GM23338 (cell line): Measurements from ENCODE around the gene SHC4. TPM values are rescaled to one million over a fixed set of nuclear protein-coding genes. Genes with fewer than 3 reads are reported as not detected.
"Not testable (repeated sequence)": the region's sequence is repeated elsewhere in the genome, so short reads cannot be mapped to it uniquely, and the experiment has no call there.

Source experiments
- ATAC-seq: fragments of 200-7000 bp; cut with Tn5 transposase; 3 replicates; pipeline ENCODE4 v1.9.1; 2020
- DNase-seq: peaks from one replicate; pipeline ENCODE4 v3.0.0-alpha.2; 2015; ENCODE audit warnings: low spot score
- H2AFZ ChIP-seq: fragments of 200-600 bp; sonication (generic); 2 replicates; pipeline ENCODE4 v1.8.0; 2016; ENCODE audit warnings: antibody characterized with exemption, mild to moderate bottlenecking, moderate library complexity
- H3F3A ChIP-seq: fragments of 200-600 bp; sonication (generic); replicated peaks from 2 replicates; pipeline ENCODE4 v1.8.0; 2017; ENCODE audit warnings: antibody characterized with exemption, mixed run types, low read depth
- H3K27ac ChIP-seq: fragments of 200-600 bp; sonication (generic); 2 replicates; pipeline ENCODE4 v1.6.1; 2016; ENCODE audit warnings: low read depth
- H3K27me3 ChIP-seq: fragments of 200-600 bp; sonication (generic); 2 replicates; pipeline ENCODE4 v1.8.0; 2016; ENCODE audit warnings: mild to moderate bottlenecking, mixed run types, moderate library complexity; ENCODE audit not compliant: insufficient read depth
- H3K36me3 ChIP-seq: fragments of 200-600 bp; sonication (generic); 2 replicates; pipeline ENCODE4 v1.8.0; 2016; ENCODE audit warnings: mild to moderate bottlenecking; ENCODE audit not compliant: insufficient read depth
- H3K4me1 ChIP-seq: fragments of 200-600 bp; sonication (generic); 2 replicates; pipeline ENCODE4 v1.8.0; 2016; ENCODE audit warnings: mild to moderate bottlenecking, moderate library complexity; ENCODE audit not compliant: insufficient read depth
- H3K4me2 ChIP-seq: fragments of 200-600 bp; sonication (generic); 2 replicates; pipeline ENCODE4 v1.7.1; 2017; ENCODE audit warnings: mixed run types
- H3K4me3 ChIP-seq: fragments of 200-600 bp; sonication (generic); 2 replicates; pipeline ENCODE4 v1.6.1; 2016; ENCODE audit warnings: mixed run types
- H3K79me2 ChIP-seq: fragments of 200-600 bp; sonication (generic); replicated peaks from 2 replicates; pipeline ENCODE4 v1.8.0; 2017; ENCODE audit warnings: mild to moderate bottlenecking; ENCODE audit not compliant: insufficient read depth
- H3K9me2 ChIP-seq: fragments of 200-600 bp; sonication (generic); 2 replicates; pipeline ENCODE4 v1.8.0; 2017; ENCODE audit not compliant: insufficient read depth
- H4K20me1 ChIP-seq: fragments of 200-600 bp; sonication (generic); replicated peaks from 2 replicates; pipeline ENCODE4 v1.8.0; 2017; ENCODE audit warnings: mild to moderate bottlenecking; ENCODE audit not compliant: insufficient read depth
- H3K27ac Mint-ChIP-seq: 2 replicates; pipeline ENCODE4 v1.8.0; 2020; ENCODE audit warnings: inconsistent platforms, mild to moderate bottlenecking, moderate library complexity, mixed read lengths
- H3K27me3 Mint-ChIP-seq: 3 replicates; pipeline ENCODE4 v1.8.0; 2022; ENCODE audit warnings: low read depth, mild to moderate bottlenecking, moderate library complexity, mixed read lengths, inconsistent platforms; ENCODE audit not compliant: insufficient read depth, poor library complexity
- H3K36me3 Mint-ChIP-seq: 3 replicates; pipeline ENCODE4 v1.8.0; 2021; ENCODE audit warnings: low read depth, mild to moderate bottlenecking, inconsistent platforms, moderate library complexity, mixed read lengths
- H3K4me1 Mint-ChIP-seq: 3 replicates; pipeline ENCODE4 v1.8.0; 2020; ENCODE audit warnings: mild to moderate bottlenecking, inconsistent platforms, mixed read lengths
- H3K4me3 Mint-ChIP-seq: 3 replicates; pipeline ENCODE4 v1.8.0; 2021; ENCODE audit warnings: moderate library complexity, mild to moderate bottlenecking, inconsistent platforms, mixed read lengths
- H3K9me3 Mint-ChIP-seq: 3 replicates; pipeline ENCODE4 v1.8.0; 2020; ENCODE audit warnings: moderate library complexity, mild to moderate bottlenecking, inconsistent platforms, mixed read lengths
- CTCF ChIP-seq, 2 experiments: fragments of 200-600 bp in 1 of 2; sonication (generic) in 1 of 2; conservative IDR thresholded peaks; 2 replicates each; pipeline versions ENCODE4 v1.5.1 to v1.6.1; 2016 to 2017; ENCODE audit warnings: antibody characterized with exemption in 2 of 2, low read depth in 2 of 2, mild to moderate bottlenecking in 2 of 2, moderate library complexity in 1 of 2
- ETS1 ChIP-seq: IDR thresholded peaks from 2 replicates; pipeline ENCODE4 v1.6.1; 2016; ENCODE audit warnings: antibody characterized with exemption
- EZH2 ChIP-seq: fragments of 200-600 bp; sonication (generic); IDR thresholded peaks from one replicate; pipeline ENCODE4 v1.8.0; 2017; ENCODE audit warnings: antibody characterized with exemption, mild to moderate bottlenecking, low read depth; ENCODE audit not compliant: unreplicated experiment
- JUNB ChIP-seq: IDR thresholded peaks from one replicate; pipeline ENCODE4 v1.6.1; 2016; ENCODE audit warnings: antibody characterized with exemption; ENCODE audit not compliant: unreplicated experiment
- REST ChIP-seq: IDR thresholded peaks from one replicate; pipeline ENCODE4 v1.6.1; 2018; ENCODE audit warnings: antibody characterized with exemption; ENCODE audit not compliant: unreplicated experiment
- STAT1 ChIP-seq: IDR thresholded peaks from one replicate; pipeline ENCODE4 v1.6.1; 2016; ENCODE audit warnings: antibody characterized with exemption; ENCODE audit not compliant: unreplicated experiment
- ZNF114 ChIP-seq: fragments of 250-450 bp; sonication (Bioruptor Pico); IDR thresholded peaks from 2 replicates; pipeline ENCODE4 v1.5.0; 2020; ENCODE audit warnings: mild to moderate bottlenecking, moderate library complexity
- ZNF331 ChIP-seq: fragments of 250-450 bp; sonication (Bioruptor Pico); IDR thresholded peaks from 2 replicates; pipeline ENCODE4 v1.5.0; 2020; ENCODE audit warnings: low read depth, mild to moderate bottlenecking, moderate library complexity
- polyA plus RNA-seq: library from polyadenylated mRNA; unstranded; fragments of >200 nt; fragmentation: Nextera tagmentation; extraction: Ambion mirVana; gene quantifications from 2 replicates; pipeline ENCODE4 v1.2.1, GENCODE V29; 2016
- total RNA-seq: library from RNA; depleted of rRNA; stranded (reverse); fragments of >200 nt; shearing (Covaris generic); gene quantifications from 2 replicates; pipeline ENCODE4 v1.2.3, GENCODE V29; 2014

SHC4 gene
- total and polyA plus RNA-seq, 2 experiments from 2014 or later = 0.21 to 0.32 TPM

- Histone ChIP-seq H3K36me3 (no peaks in the 10 kb centered on the region), H3K27me3 (0 out of 2 replicates have a peak, but pooled peaks cover 6% of the 10 kb centered on the region), H2AFZ (no peak overlapping the region), H3K27ac (no peak overlapping the region), H3K4me3 (no peak overlapping the region), H3K4me1 (peaks cover 13% of the 10 kb centered on the region), H3K79me2 (no peaks in the 10 kb centered on the region), H3K4me2 (no peak overlapping the region), H4K20me1 (no peaks in the 10 kb centered on the region), H3F3A (peaks cover 9% of the 10 kb centered on the region; the same call in 1 of the 2 replicates), H3K9me2 (no peaks in the 10 kb centered on the region; the same call in 1 of the 2 replicates)
- no peaks in the 10 kb centered on the region for H3K9me3 Mint-ChIP-seq
- peaks cover 10% of the 10 kb centered on the region for H3K27me3 Mint-ChIP-seq
- H3K4me3 Mint-ChIP-seq = no peak overlapping the region
- peaks cover 17% of the 10 kb centered on the region for H3K4me1 Mint-ChIP-seq
- H3K27ac Mint-ChIP-seq = no peak overlapping the region
- DNase-seq (no peak), ATAC-seq (no peak)
- no peaks in the 10 kb centered on the region for H3K36me3 Mint-ChIP-seq
- TF ChIP-seq STAT1 (no peak), JUNB (no peak), ETS1 (no peak), REST (no peak), CTCF (conservative IDR thresholded peaks at IDR 0.05; ENCODE audit: low read depth in 2 of 2) (no peak), ZNF114 (CRISPR knock-in tag) (no peak), EZH2 (no peak), ZNF331 (CRISPR knock-in tag) (no peak)
These were observed 9.2 kb upstream of the SHC4 start for GRCh38 chr15:48972750-48973503.

DNA sequence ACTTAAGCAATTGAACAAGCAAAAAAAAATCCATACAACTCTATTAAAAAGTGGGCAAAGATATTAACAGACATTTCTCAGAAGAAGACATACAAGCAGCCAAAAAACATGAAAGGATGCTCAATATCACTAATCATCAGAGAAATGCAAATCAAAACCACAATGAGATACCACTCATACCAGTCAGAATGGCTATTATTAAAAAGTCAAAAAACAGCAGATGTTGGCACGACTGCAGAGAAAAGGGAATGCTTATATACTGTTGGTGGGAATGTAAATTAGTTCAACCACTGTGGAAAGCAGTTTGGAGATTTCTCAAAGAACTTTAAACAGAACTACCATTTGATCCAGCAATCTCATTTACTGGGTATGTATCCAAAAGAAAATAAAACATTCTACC is 7.2 kb upstream of the SHC4 start:
- not testable (repeated sequence) for H3K27ac Mint-ChIP-seq, H3K27ac ChIP-seq, H3K4me3 Mint-ChIP-seq, H3K4me2 ChIP-seq, ATAC-seq, H4K20me1 ChIP-seq, H2AFZ ChIP-seq, H3K27me3 ChIP-seq, H3K9me2 ChIP-seq, H3K36me3 ChIP-seq, H3K36me3 Mint-ChIP-seq, DNase-seq, H3K4me3 ChIP-seq, H3F3A ChIP-seq, H3K4me1 ChIP-seq, H3K27me3 Mint-ChIP-seq, H3K9me3 Mint-ChIP-seq, H3K79me2 ChIP-seq
- peaks cover 11% of the 10 kb centered on the region for H3K4me1 Mint-ChIP-seq
